NT2/D1 (cell line): ENCODE data around the gene NTF3.

Experiments used
- SUZ12 ChIP-seq: IDR thresholded peaks from 2 replicates; pipeline ENCODE4 v1.6.1; 2011; ENCODE audit not compliant: insufficient read length, insufficient read depth; ENCODE audit errors: extremely low read depth
- ZNF274 ChIP-seq: IDR thresholded peaks from 2 replicates; pipeline ENCODE4 v1.6.1; 2011; ENCODE audit warnings: mild to moderate bottlenecking, low read depth, low read length

DNA sequence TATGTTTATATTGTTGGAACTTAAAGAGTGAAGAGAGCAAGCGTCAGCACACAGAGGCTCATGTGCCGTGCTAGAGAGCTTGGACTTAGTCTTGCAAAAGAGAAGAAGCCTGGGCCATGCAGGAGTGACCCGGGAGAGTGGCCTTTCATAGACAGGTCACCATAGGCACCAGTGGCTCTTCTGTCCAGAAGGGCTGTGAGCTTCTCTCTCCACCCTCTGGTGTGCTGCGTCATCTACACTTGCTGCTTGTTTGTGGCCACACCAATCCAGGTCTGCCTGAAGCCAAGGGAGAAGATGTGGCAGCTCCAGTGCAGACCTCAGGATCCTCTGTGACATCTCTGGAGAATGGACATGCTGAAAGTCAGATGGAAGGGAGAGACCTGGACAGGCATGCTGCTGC, 74.4 kb downstream of the NTF3 start:
- TF ChIP-seq SUZ12 (no peak), ZNF274 (no peak)
